Urothelium cell line (cell line): ENCODE results near the gene ARHGAP33.

Experiments
- DNase-seq: peaks from one replicate; pipeline ENCODE4 v3.0.0; 2011; ENCODE audit warnings: low spot score, mixed read lengths
- FAIRE-seq: peaks from 2 replicates; lab custom pipeline; 2011; peaks lifted over from hg19 to GRCh38; lab: Jason Lieb, UNC

Gene ARHGAP33

GRCh38 chr19:35776102-35776788, 881 bp downstream of the ARHGAP33 start:
- DNase-seq (no peak), FAIRE-seq (no peak)

GRCh38 chr19:35777086-35777841, 1.9 kb downstream of the ARHGAP33 start:
- DNase-seq: no peak
- FAIRE-seq: no peak

GRCh38 chr19:35777961-35778360, 2.6 kb downstream of the ARHGAP33 start:
- DNase-seq (no peak), FAIRE-seq (no peak)

- FAIRE-seq (no peak), DNase-seq (no peak)
These were observed 3.7 kb downstream of the ARHGAP33 start for GRCh38 chr19:35779033-35779432.

GRCh38 chr19:35780058-35780457, 4.7 kb downstream of the ARHGAP33 start:
- FAIRE-seq: no peak
- no peak for DNase-seq

GRCh38 chr19:35780717-35781116, 5.4 kb downstream of the ARHGAP33 start:
- FAIRE-seq: no peak
- DNase-seq: no peak

GRCh38 chr19:35781650-35782049, 6.3 kb downstream of the ARHGAP33 start:
- DNase-seq (no peak), FAIRE-seq (no peak)

- DNase-seq: no peak
These were observed 7.2 kb downstream of the ARHGAP33 start for GRCh38 chr19:35782589-35782988.

GRCh38 chr19:35783469-35784434, 8.4 kb downstream of the ARHGAP33 start:
- FAIRE-seq (no peak), DNase-seq (no peak)

More at GRCh38 chr19:35782589-35782988, 7.2 kb downstream of the ARHGAP33 start:
- FAIRE-seq: no peak

- FAIRE-seq (no peak), DNase-seq (no peak)
These were observed 9.4 kb downstream of the ARHGAP33 start for GRCh38 chr19:35784503-35785338.

GRCh38 chr19:35785339-35785627, 9.9 kb downstream of the ARHGAP33 start:
- no peak for FAIRE-seq

GRCh38 chr19:35786299-35787160, 11.2 kb downstream of the ARHGAP33 start:
- no peak for FAIRE-seq
- no peak for DNase-seq

More at GRCh38 chr19:35785339-35785627, 9.9 kb downstream of the ARHGAP33 start:
- no peak for DNase-seq

GRCh38 chr19:35787227-35787799, 11.9 kb downstream of the ARHGAP33 start:
- no peak for DNase-seq
- FAIRE-seq: no peak

- DNase-seq: no peak
- no peak for FAIRE-seq
These were observed 13.0 kb downstream of the ARHGAP33 start for GRCh38 chr19:35788205-35788960.

GRCh38 chr19:35789195-35789977, 14.0 kb downstream of the ARHGAP33 start:
- DNase-seq (no peak), FAIRE-seq (no peak)

- FAIRE-seq (no peak), DNase-seq (no peak)
These were observed 14.9 kb downstream of the ARHGAP33 start for GRCh38 chr19:35789978-35790944.
